LHCN-M2 (cell line): ENCODE results near the gene CAPZA2. TPM values are rescaled to one million over a fixed set of nuclear protein-coding genes. Genes with fewer than 3 reads are reported as not detected.
A peak's percentile ranks its signal among the peaks of the same experiment; 100 is the strongest.
"Not testable (repeated sequence)": the region's sequence is repeated elsewhere in the genome, so short reads cannot be mapped to it uniquely, and the experiment has no call there.

ENCODE experiments used
- DNase-seq: peaks from one replicate; pipeline ENCODE4 v3.0.0-alpha.2; 2012; ENCODE audit warnings: low read depth
- polyA plus RNA-seq: library from polyadenylated mRNA; unstranded; fragments of >200 nt; gene quantifications from one replicate; pipeline ENCODE4 v1.2.1, GENCODE V29; 2012; ENCODE audit warnings: missing spikeins
- total RNA-seq: library from RNA; depleted of rRNA; stranded (reverse); fragments of >200 nt; gene quantifications from 2 replicates; pipeline ENCODE4 v1.2.3, GENCODE V29; 2014; rRNA removed

CAPZA2 gene
- total RNA-seq: 174 and 211 TPM in 2 replicates
- polyA plus RNA-seq: 97.2 TPM

DNA sequence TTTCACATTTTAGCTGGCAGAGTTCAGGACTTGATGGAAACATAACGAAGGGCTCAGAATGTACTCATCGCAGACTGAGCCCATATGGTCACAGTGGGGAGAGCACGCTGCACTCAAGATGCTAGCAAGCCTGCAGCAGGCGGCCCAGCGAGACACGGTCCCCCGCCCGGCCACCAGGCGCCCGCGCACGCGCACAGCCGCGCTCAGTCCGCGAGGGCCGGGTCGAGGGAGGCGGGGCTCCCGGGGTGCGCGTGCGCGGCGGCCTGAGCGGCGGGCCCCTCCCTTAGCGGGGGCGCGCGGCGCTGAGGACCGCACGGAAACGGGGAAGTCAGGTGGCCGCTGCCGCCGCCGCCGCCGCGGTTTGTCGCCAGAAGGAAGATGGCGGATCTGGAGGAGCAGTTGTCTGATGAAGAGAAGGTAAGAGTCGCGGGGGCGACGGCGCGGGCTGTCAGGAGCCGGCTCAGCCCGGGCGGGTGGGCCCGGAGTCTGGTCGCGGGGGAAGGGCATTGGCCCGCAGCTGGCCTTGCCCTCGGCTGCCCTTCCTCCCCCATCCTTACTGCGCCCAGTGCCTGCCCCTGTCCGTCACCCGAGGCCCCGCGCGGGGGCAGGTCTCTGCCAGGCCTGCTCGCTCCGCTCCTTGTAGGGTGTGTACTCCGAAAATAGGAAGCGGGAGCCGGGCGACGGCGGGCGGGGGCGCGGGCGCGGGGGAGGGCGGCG, at the start of gene CAPZA2:
Gene CAPZA2, plus strand, starts transcription at position 354 of the 717 bp plus-strand sequence. Its CDS starts 25 bp downstream, at position 379.
- peak; percentile 93 for DNase-seq

DNA sequence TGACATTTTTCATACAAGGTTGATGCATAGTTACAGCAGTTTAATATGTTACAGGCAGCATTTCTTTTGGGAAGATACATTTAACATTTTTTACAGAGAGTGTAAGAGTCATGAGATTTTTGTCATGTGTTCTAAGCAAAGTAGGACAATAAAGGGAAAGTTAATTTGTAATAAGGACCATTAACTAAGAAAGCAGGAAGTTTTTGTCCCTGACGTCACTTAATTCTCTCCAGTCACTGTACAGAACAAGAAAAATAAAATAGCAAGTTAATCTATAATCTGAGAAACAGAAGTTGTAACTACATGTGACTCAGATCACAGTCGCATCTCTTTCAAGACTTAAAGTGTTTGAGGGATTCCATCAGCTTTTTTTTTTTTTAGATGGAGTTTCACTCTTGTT, 49.5 kb upstream of the CAPZA2 start:
- no peak for DNase-seq

DNA sequence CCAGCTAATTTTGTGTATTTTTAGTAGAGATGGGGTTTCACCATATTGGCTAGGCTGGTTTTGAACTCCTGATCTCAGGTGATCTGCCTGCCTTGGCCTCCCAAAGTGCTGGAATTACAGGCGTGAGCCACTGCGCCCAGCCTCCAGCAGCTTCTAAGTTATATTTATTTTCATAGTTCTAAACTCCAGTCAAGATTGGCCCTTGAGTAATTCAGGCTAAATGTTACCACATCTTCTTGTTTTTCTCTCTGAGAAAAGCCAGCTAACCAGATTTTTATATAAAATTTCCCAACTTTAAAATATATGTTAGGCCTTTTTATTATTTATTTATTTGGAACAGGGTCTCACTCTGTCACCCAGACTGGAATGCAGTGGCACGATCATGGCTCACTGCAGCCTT, 49.0 kb upstream of the CAPZA2 start:
- not testable (repeated sequence) for DNase-seq

DNA sequence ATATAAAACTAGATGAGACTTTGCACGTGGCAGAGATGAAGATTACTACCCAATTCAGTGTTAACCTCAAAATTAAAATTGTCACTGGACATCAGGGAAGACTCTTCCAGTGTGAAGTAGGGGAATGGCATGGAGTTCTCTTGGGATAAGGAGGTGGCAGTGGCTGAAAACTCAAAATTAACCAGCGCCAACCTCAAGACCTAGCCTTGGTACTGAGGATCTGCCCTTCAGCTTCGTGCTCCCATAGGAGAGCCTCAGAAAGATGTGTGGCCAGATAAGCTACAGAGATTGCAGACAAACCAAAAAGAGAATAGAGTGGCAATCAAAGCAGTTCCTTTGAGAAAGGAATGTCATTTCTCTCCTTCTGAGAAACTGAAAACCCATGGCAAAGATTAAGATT, 47.3 kb upstream of the CAPZA2 start:
- no peak for DNase-seq

DNA sequence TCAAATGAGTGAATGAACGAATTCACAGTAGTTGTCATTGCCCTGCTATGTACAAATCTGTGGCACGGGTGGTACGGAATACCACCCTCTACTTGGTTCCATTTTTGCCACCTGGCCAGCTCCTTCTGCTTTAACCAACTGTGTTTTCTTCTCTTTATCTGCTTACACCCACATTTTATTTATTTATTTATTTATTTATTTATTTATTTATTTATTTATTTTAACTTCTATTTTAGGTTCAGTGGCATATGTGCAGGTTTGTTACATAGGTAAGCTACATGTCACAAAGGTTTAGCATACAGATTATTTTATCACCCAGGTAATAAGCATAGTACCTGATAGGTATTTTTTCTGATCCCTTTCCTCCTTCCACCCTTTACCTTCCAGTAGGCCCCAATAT, 42.2 kb upstream of the CAPZA2 start:
- no peak for DNase-seq

DNA sequence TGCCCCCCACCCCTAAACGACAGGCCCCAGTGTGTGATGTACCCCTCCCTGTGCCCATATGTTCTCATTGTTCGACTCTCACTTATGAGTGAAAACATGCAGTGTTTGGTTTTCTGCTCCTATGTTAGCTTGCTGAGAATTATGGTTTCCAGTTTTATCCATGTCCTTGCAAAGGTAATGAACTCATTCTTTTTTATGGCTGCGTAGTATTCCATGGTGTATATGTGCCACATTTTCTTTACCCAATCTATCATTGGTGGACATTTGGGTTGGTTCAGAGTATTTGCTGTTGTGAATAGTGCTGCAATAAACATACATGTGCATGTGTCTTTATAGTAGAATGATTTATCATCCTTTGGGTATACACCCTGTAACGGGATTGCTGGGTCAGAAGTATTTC, 40.7 kb upstream of the CAPZA2 start:
- not testable (repeated sequence) for DNase-seq

DNA sequence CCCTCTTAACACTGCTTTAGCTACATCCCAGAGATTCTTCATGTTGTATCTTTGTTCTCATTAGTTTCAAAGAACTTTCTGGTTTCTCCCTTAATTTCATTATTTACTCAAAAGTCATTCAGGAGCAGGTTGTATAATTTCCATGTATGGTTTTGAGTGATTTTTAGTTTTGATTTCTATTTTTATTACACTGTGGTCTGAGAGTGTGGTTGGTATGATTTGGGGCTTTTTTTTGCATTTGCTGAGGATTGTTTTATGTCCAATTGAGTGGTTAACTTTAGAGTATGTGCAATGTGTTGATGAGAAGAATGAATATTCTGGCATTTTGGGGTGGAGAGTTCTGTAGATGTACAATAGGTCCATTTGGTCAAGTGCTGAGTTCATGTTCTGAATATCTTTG, 37.9 kb upstream of the CAPZA2 start:
- DNase-seq: no peak

DNA sequence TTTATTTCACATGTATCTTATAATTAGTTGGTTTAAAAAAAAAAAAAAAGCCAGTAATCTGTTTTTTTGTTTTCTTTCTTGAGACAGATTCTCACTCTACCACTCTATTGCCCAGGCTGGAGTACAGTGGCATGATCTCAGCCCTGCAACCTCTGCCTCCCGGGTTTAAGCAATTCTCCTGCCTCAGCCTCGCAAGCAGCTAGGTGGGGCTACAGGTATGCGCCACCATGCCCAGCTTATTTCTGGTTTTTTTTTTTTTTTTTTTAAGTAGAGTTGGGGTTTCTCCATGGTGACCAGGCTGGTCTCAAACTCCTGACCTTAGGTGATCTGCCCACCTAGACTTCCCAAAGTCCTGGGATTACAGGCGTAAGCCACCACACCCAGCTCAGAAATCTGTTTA, 34.1 kb upstream of the CAPZA2 start:
- DNase-seq: no peak

DNA sequence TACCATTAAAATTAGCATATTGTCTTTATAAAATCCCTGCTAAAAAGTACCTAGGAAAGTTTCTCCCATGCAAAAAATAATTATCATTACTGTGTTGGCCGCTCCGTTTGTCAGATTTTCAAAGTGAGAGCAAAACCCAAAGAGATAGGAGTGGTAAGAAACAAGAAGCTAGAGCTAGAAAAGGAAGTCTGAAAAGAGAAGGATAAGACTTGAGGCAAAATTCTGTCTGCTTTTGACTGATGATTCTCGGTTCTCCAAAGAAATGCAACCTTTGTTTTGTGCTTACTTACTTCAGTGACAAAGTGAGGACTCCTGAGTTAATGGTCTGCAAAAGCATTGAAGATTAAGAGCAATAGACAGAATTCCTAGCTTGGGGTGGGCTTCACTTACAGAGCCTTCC, 33.3 kb upstream of the CAPZA2 start:
- DNase-seq: no peak

DNA sequence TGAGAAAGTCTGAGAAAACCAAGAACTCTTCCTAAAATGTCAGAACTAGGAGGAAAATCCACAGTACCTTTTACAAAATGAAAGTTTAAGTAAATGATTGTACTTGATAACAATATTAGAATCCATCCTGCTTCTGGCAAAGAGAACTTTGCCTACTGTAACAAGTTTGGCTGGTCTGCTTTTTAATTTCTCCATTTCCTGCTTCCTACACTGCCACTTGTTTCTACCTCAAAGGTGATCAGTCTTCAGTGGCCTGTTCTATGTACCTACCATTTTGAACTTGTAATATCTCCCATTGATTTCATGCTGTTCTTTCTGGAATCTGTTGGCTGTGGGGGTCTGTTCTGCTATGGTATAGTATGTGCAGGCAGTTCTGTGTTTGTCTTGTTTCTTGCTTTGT, 32.9 kb upstream of the CAPZA2 start:
- no peak for DNase-seq

DNA sequence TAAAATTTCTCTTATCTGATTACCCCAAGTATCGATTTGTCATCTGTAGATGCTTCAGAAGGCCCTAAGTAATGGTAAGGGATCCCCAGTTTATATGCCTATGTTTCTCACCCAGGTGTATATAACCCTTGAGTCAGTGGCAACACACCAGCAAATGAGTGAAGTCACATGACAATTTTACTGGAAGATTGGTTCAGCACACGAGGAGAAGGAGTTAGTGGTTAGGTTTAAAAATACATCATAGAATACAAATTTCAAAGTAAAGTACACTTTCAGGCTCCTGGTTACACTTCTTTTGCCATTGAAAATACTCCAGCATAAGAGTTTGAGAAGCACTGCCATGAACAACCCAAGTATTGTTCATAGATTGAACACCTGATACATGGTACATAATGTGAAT, 29.7 kb upstream of the CAPZA2 start:
- DNase-seq: no peak

DNA sequence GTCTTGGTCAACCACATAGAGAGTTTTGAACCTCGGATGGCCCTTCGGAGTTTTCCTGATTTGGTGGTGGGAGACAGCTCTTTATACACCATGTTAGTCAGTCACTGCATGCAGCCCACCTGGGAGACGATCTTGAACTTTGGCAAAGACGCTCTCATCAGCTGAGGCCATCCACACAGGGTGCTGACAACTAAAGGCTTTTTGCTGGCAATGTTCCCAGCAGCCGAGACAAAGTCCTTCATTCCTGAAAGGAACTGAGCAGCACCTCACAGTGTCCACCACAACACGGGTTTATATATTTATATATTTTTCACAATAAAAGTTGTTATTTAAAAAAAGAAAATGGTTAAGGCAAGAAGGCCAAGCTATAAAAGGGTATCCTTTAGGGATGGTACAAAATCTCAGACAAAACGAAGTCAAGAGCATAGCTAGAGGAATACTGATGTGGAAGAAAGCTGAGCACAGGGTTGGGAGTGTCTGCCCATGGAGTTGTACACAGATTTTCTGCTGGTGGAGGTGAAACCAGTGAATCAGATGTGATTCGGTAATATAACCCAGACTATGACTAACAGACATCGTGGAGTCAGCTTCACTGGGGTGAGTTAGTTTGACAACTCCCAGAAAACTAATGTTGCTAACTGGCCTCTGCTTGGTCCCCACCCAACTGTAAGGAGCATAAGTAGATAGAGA, 27.4 kb upstream of the CAPZA2 start:
- DNase-seq: peak; percentile 54

DNA sequence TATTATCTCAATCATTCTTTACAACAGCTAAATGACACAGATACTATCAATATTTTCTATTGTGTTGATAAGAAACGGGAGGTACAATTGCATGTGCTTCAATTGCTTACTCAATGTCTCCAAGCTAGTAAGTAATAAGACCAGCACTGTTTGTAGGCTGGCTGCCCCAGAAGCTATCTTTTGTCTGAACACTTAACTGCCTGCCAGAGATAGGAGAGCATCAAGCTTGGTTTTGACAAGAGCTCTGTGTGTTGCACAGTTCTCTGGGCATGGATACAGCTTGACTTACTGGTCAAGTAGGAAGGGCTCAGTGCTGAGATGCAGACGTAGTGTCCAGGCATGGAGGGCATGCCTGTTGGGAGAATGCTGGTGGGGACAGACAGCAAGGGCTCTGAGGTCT, 26.3 kb upstream of the CAPZA2 start:
- DNase-seq: no peak

DNA sequence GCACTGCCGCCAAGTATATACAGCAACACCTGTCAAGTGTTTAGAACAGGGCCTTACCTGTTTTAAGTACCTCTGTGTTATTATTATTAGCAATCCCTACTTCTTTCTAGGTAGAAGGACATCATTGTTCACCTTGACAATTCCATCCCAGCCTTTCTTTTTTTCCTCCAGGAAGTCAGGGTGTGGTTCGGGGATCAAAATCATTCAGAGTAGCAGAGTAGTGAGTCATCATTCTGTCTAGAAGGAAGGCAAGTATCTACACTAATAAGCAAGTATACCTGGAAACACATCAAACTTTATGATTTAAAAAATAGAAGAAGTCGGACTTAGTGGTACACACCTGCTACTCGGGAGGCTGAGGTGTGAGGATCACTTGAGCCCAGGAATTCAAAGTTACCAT, 25.5 kb upstream of the CAPZA2 start:
- DNase-seq: no peak

DNA sequence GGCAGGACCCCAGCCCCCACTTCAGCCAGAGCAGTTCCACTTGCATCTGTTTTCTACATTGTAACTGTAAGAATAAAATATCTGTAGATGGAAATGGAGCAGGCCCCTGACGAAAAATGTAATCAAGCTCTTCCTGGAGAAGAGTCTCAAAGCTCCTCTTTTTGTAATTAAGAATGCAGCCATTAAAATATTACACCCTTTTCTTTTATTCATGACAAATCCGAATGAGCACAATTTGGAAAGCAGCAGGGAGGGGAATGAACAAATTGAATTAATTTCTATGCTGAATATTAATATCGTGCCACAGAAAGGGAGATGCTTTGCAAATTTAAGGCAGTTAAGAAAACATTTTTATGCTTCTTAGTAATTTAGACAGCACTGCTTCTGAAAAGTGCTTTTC, 24.8 kb upstream of the CAPZA2 start:
- DNase-seq: no peak

DNA sequence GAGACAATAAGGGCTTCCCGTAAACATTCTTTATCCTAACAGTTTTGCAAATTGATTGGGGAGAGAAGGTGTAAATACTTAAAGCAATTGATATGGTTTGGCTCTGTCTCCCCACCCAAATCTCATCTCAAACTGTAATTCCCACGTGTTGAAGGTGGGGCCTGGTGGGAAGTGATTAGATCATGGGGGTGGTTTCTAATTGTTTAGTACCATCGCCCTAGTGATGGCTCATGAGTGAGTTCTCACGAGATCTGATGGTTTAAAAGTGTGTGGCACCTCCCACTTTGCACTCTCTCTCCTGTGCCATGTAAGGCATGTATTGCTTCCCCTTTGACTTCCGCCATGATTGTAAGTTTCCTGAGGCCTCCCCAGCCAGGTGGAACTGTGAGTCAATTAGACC, 22.1 kb upstream of the CAPZA2 start:
- no peak for DNase-seq

DNA sequence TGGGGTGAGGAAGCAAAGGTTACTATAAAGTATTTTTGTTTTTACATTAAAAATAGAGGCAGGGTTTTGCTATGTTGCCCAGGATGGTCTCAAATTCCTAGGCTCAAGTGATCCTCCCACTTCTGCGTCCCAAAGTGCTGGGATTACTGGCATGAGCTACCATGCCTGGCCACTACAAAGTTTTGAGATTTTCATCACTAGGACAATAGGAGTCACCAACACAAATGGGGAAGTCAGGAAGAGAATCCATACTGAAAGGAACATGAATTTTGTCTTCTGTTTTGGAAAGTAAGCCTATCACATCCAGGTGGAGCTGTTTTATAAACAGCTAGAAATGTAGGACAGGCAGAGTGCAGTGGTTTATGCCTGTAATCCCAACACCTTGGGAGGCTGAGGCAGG, 20.0 kb upstream of the CAPZA2 start:
- DNase-seq: no peak

DNA sequence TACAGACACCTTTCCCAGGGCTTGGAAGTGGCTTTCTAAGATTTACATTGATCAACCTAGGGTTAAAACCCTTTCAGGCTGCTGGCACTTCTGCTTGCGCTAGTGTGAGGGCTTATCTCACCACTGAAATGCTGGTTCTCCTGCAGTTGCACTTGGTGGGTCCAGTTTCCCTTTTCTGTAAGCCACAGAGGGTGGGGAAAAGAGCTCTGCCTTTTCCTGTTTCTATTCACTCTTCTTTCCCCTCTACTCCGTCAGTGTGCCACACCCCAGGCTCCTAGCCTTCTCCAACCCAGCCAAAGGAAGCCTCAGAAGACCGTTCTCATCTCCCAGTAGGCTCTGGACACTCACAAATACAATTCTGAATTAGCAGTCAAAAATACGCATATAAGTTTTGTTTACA, 19.0 kb upstream of the CAPZA2 start:
- DNase-seq: no peak

DNA sequence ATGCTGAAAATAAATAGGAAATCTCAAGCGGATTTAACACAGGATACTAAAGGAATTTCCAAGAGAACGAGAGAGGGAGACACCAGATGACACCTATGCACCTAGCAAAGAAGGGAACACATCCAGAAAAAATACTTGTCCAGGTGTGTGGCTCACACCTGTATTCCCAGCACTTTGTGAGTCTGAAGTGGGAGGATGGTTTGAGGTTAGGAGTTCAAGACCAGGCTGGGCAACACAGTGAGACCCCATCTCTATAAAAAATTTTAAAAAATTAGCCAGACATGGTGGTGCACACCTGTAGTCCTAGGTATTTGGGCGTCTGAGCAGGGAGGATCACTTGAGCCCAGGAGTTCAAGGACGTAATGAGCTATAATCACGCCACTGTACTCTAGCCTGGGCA, 11.2 kb upstream of the CAPZA2 start:
- DNase-seq: no peak

DNA sequence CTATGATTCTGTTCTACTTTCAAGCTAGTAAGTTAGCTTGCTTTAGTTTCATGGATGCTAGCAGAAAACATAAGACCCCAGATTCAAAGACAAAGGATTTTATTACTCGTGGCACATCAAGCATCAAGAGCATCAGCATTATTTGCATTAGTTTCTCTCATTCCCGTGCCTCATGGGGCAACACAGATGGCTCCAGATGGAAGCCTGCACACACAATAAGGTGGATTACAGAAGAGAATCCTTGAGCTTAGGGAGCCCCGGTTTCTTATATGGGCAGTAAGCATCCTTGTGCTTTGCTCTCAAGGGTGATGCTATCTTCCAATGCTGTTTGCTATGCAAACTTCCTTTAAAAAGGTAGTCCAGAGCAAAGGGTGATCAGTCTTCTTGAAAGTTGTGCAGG, 10.7 kb upstream of the CAPZA2 start:
- DNase-seq: no peak

DNA sequence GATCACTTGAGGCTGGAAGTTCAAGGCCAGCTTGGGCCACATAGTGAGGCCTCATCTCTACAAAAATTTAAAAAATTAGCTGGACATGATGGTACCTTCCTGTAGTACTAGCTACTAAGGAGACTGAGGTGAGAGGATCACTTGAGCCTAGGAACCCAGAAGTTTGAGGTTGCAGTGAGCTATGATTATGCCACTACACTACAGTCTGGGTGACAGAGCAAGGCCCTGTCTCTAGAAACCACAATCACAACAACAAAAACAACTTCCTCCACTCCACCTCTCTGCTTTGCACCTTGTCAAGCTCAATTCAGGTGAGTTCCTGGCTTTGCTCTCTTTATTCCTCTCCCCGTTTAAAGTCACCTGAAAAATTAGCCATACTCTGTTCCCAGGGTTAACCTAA, 8.3 kb upstream of the CAPZA2 start:
- no peak for DNase-seq

DNA sequence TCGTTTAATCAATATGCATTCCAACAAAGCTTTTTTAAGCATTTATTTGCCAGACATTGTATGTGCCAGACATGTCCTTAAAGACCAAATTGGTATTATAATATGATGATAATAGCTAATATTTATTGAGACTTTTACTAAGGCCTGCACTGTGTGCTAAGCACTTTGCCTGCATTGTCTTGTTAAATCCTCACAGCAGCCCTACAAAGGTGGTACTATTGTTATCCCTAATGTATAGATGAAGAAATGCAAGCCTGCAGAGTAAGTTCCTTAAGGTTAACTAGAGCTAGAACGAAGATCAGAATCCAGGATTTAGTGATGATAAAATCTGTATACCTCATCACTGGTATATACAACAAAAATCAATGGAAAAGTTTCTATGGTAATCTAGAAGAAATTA, 5.3 kb upstream of the CAPZA2 start:
- DNase-seq: no peak

DNA sequence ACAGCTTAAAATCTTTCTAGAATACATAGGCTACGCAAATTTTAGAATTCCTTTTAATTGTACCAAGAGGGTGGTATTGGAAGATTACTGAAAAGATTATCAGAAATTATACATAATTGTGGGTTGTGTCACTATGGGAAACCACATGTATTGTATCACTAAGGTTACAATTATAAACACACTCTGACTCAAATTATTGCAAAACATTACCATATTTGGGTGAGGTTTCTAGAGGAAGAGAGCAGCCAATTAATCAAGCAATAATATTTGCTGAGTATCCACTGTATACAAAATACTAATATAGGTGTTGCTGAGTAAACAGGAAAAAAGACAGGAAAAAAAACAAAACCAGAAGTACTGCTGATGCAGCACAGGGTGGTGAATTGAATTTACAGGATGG, 3.1 kb upstream of the CAPZA2 start:
- peak; percentile 82 for DNase-seq
